GM12878 (cell line): ENCODE results near the gene SHB.

ENCODE experiments used
- CTCF ChIP-seq, 3 experiments: IDR thresholded peaks in 2 of 3; conservative IDR thresholded peaks in 1 of 3; 2 replicates each; pipeline ENCODE4 v1.5.1; 2011; ENCODE audit warnings: low read depth in 3 of 3, low read length in 3 of 3, mild to moderate bottlenecking in 3 of 3, control low read depth in 2 of 3, moderate library complexity in 2 of 3, inconsistent platforms in 1 of 3, mixed read lengths in 1 of 3; ENCODE audit not compliant: control insufficient read depth in 2 of 3, insufficient read depth in 1 of 3; ENCODE audit errors: extremely low read depth in 1 of 3
- POLR2A ChIP-seq: IDR thresholded peaks from 2 replicates; pipeline ENCODE4 v1.6.1; 2011; ENCODE audit warnings: low read depth, mild to moderate bottlenecking, low read length
- RB1 ChIP-seq: fragments of 450-650 bp; formaldehyde crosslinking; IDR thresholded peaks from 2 replicates; pipeline ENCODE4 v1.6.1; 2017; ENCODE audit warnings: mild to moderate bottlenecking, borderline replicate concordance
- RFX5 ChIP-seq: IDR thresholded peaks from 2 replicates; pipeline ENCODE4 v1.6.1; 2011; ENCODE audit warnings: low read depth, low read length, improper control_type of control experiment
- TBL1XR1 ChIP-seq: IDR thresholded peaks from 2 replicates; pipeline ENCODE4 v1.6.1; 2012; ENCODE audit warnings: low read depth, low read length, improper control_type of control experiment
- WRNIP1 ChIP-seq: IDR thresholded peaks from 2 replicates; pipeline ENCODE4 v1.6.1; 2011; ENCODE audit warnings: low read depth, low read length, improper control_type of control experiment, borderline replicate concordance

- no peak for TF ChIP-seq TBL1XR1
- no peak for TF ChIP-seq CTCF (IDR thresholded peaks at IDR 0.05 in 2 of 3, conservative IDR thresholded peaks at IDR 0.05 in 1 of 3; ENCODE audit: control insufficient read depth in 2 of 3, extremely low read depth in 1 of 3, insufficient read depth in 1 of 3, low read depth in 3 of 3, low read length in 3 of 3)
- no peak for TF ChIP-seq RB1
- no peak for TF ChIP-seq POLR2A
- no peak for TF ChIP-seq RFX5
- no peak for TF ChIP-seq WRNIP1
Observed at GRCh38 chr9:38114905-38115304, 45.9 kb upstream of the SHB start.
